Pancreas (tissue), 10 donors: ENCODE results near the gene KLF7. TPM values are rescaled to one million over a fixed set of nuclear protein-coding genes. Genes with fewer than 3 reads are reported as not detected.

Source experiments
- ATAC-seq, 4 donors: fragments of 200-7000 bp; cut with Tn5 transposase; one replicate each; pipeline versions ENCODE4 v1.8.0 to v1.9.1; 2020; ENCODE audit warnings: mild to moderate bottlenecking in 4 of 4, moderate library complexity in 4 of 4
- DNase-seq, 6 donors: peaks; one replicate each; pipeline ENCODE4 v3.0.0-alpha.2; 2020
- FAIRE-seq: peaks from 2 replicates; lab custom pipeline; 2012; peaks lifted over from hg19 to GRCh38; lab: Jason Lieb, UNC
- H3K27ac ChIP-seq, 4 donors: fragments of 200-600 bp; sonication (generic); 1 replicate in 3 of 4; 2 replicates in 1 of 4; pipeline versions ENCODE4 v1.5.0 to v1.8.0; 2020
- H3K27me3 ChIP-seq, 4 donors: fragments of 200-600 bp; one replicate each; pipeline ENCODE4 v1.8.0; 2021
- H3K36me3 ChIP-seq, 3 donors: fragments of 200-600 bp; sonication (generic) in 1 of 3; one replicate each; pipeline versions ENCODE4 v1.5.0 to v1.8.0; 2020 to 2021
- H3K4me1 ChIP-seq, 3 donors: fragments of 200-600 bp; one replicate each; pipeline ENCODE4 v1.8.0; 2021
- H3K4me3 ChIP-seq, 4 donors: fragments of 200-600 bp; sonication (generic) in 2 of 4; one replicate each; pipeline versions ENCODE4 v1.5.0 to v1.8.0; 2020 to 2021
- H3K9me3 ChIP-seq, 4 donors: fragments of 200-600 bp; one replicate each; pipeline ENCODE4 v1.8.0; 2021
- CTCF ChIP-seq, 4 donors: fragments of 200-600 bp; sonication (generic) in 3 of 4; IDR thresholded peaks; one replicate each; pipeline versions ENCODE4 v1.5.0 to v1.8.0; 2021; ENCODE audit warnings: antibody characterized with exemption in 4 of 4
- WGBS, 2 donors: extraction: QIAGEN DNeasy Blood & Tissue Kit; methylation state at CpG; one replicate each; pipeline ENCODE4 v1.1.7; 2013; 5-methylcytosine and 5-hydroxymethylcytosine counted together
- intact Hi-C, 3 donors: fragments of 100-400 bp; cut with DNase I; formaldehyde crosslinking; loops; one replicate each; pipeline versions ENCODE4 v1.11.1 to v1.14.2; 2022
- polyA plus RNA-seq, 2 donors: library from polyadenylated mRNA; stranded (reverse); fragments of 200-250 nt; gene quantifications; one replicate each; pipeline ENCODE4 v1.2.3, GENCODE V29; 2013
- total RNA-seq, 6 donors: library from RNA; stranded (reverse); fragmentation: NEBNext Ultra II Directional in 4 of 6; extraction: Animal tissue kit (Norgen Biotek cat#: 25700) in 4 of 6; gene quantifications; one replicate each; pipeline versions ENCODE4 v1.2.1 to v1.2.4, GENCODE V29; 2021 to 2023
- donor health status: healthy with polysubstance abuse.
- donor health status: DM: no; HTN: no; CAD: no; lungs with moderate emphysema.
- donor health status: DM: no; HTN: no; CAD: no.
- donor health status: control.
- donor health status: control.
- donor health status: Bipolar disorder and iron deficiency.
- donor health status: DM: yes; HTN: yes; CAD: no.
- donor health status: DM: no; HTN: no; CAD: no.
- donor health status: DM: no; HTN: no; CAD: no.
- donor health status: DM: yes; HTN: yes; CAD: no.

KLF7 gene
- total and polyA plus RNA-seq, 8 donors: 2.4 to 15.0 (median 5.6) TPM

GRCh38 chr2:207082619-207083018, 83.1 kb downstream of the KLF7 start:
- intact Hi-C loops: no loop called here

GRCh38 chr2:207078186-207078798, 87.5 kb downstream of the KLF7 start:
- Histone ChIP-seq H3K9me3 (no peaks in the 10 kb centered on the region), H3K4me3 (no peak overlapping the region), H3K27ac (no peak overlapping the region), H3K36me3 (peaks cover 0 to 6% (median 0%) of the 10 kb centered on the region in 3 donors), H3K4me1 (no peaks in the 10 kb centered on the region), H3K27me3 (no peaks in the 10 kb centered on the region)
- 74 to 87% methylated on average over 6 of the region's 6 CpGs for WGBS, 2 donors
- FAIRE-seq (no peak), DNase-seq (no peak), ATAC-seq (no peak)
- intact Hi-C loops: no loop called here
- no peak for TF ChIP-seq CTCF (IDR thresholded peaks at IDR 0.05)

More at GRCh38 chr2:207082619-207083018, 83.1 kb downstream of the KLF7 start:
- peaks cover 0 to 6% (median 0%) of the 10 kb centered on the region in 3 donors for H3K36me3 ChIP-seq
- 51 to 55% methylated on average over 4 of the region's 4 CpGs for WGBS, 2 donors
- no peaks in the 10 kb centered on the region for H3K27me3 ChIP-seq
- TF ChIP-seq CTCF (IDR thresholded peaks at IDR 0.05): no peak
- DNase-seq: no peak
- no peaks in the 10 kb centered on the region for H3K4me1 ChIP-seq
- FAIRE-seq: no peak
- no peaks in the 10 kb centered on the region for H3K9me3 ChIP-seq
- H3K4me3 ChIP-seq: no peak overlapping the region
- no peak overlapping the region for H3K27ac ChIP-seq
- peak in 1 of 4 donors; percentile 18 for ATAC-seq

- FAIRE-seq: no peak
- ATAC-seq: no peak
Measured at GRCh38 chr2:207077266-207077665, 88.5 kb downstream of the KLF7 start.

GRCh38 chr2:207075456-207075855, 90.3 kb downstream of the KLF7 start:
- FAIRE-seq (no peak), DNase-seq (no peak), ATAC-seq (no peak)
- Histone ChIP-seq H3K27me3 (peaks cover 0 to 4% (median 0%) of the 10 kb centered on the region in 4 donors), H3K36me3 (peaks cover 0 to 6% (median 0%) of the 10 kb centered on the region in 3 donors), H3K4me1 (no peaks in the 10 kb centered on the region), H3K27ac (no peak overlapping the region), H3K4me3 (no peak overlapping the region), H3K9me3 (no peaks in the 10 kb centered on the region)
- no peak for TF ChIP-seq CTCF (IDR thresholded peaks at IDR 0.05)
- intact Hi-C loops: no loop called here
- 86 to 88% methylated on average over 6 of the region's 6 CpGs for WGBS, 2 donors

More at GRCh38 chr2:207077266-207077665, 88.5 kb downstream of the KLF7 start:
- DNase-seq: no peak
- WGBS, 2 donors: 81 to 90% methylated on average over 2 of the region's 2 CpGs
- Histone ChIP-seq H3K27ac (no peak overlapping the region), H3K4me3 (no peak overlapping the region), H3K36me3 (peaks cover 0 to 6% (median 0%) of the 10 kb centered on the region in 3 donors), H3K4me1 (no peaks in the 10 kb centered on the region), H3K9me3 (no peaks in the 10 kb centered on the region), H3K27me3 (peaks cover 0 to 3% (median 0%) of the 10 kb centered on the region in 4 donors)
- no peak for TF ChIP-seq CTCF (IDR thresholded peaks at IDR 0.05)
- intact Hi-C loops: no loop called here
